Measurements from ENCODE around the gene CADPS2.

The CADPS2 gene

GRCh38 chr7:122363144-122363543 lies 523.1 kb downstream of the CADPS2 start:
- TF ChIP-seq CTCF (IDR thresholded peaks at IDR 0.05; ENCODE audit: low read length, missing control alignments) = no peak
- H3K4me3 ChIP-seq (replicated peaks; ENCODE audit: low read depth, low read length) = no peak overlapping the region
- DNase-seq (ENCODE audit: low read depth) = no peak

- no peak for DNase-seq (ENCODE audit: low read depth)
- no peak for TF ChIP-seq CTCF (IDR thresholded peaks at IDR 0.05; ENCODE audit: low read length, missing control alignments)
- H3K4me3 ChIP-seq (replicated peaks; ENCODE audit: low read depth, low read length) = no peak overlapping the region
Measured at GRCh38 chr7:122362473-122362872, 523.8 kb downstream of the CADPS2 start.

- no peak for TF ChIP-seq CTCF (IDR thresholded peaks at IDR 0.05; ENCODE audit: low read length, missing control alignments)
- no peak overlapping the region for H3K4me3 ChIP-seq (replicated peaks; ENCODE audit: low read depth, low read length)
- DNase-seq (ENCODE audit: low read depth) = no peak
Measured at GRCh38 chr7:122354656-122355055, 531.6 kb downstream of the CADPS2 start.

- TF ChIP-seq CTCF (IDR thresholded peaks at IDR 0.05; ENCODE audit: low read length, missing control alignments) = no peak
- no peak for DNase-seq (ENCODE audit: low read depth)
- H3K4me3 ChIP-seq (replicated peaks; ENCODE audit: low read depth, low read length) = no peak overlapping the region
Measured at GRCh38 chr7:122352454-122352853, 533.8 kb downstream of the CADPS2 start.

GRCh38 chr7:122350701-122351100 lies 535.6 kb downstream of the CADPS2 start:
- no peak for TF ChIP-seq CTCF (IDR thresholded peaks at IDR 0.05; ENCODE audit: low read length, missing control alignments)
- H3K4me3 ChIP-seq (replicated peaks; ENCODE audit: low read depth, low read length) = no peak overlapping the region
- no peak for DNase-seq (ENCODE audit: low read depth)

DNA sequence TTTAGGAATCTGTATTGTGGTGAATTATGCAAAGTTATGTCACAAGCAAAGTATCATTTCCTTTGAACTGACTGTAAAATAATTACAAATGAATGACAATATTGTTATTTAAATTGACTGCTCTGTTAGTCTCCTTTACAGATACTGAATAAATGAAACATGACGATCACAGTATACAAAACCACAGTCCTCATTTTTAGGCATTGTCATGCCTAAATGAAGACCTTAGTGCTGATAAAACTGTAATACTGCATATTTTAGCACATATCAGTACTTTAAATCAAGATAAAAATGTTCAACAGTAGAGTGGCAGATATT lies 542.0 kb downstream of the CADPS2 start:
- no peak overlapping the region for H3K4me3 ChIP-seq (replicated peaks; ENCODE audit: low read depth, low read length)
- no peak for TF ChIP-seq CTCF (IDR thresholded peaks at IDR 0.05; ENCODE audit: low read length, missing control alignments)
- DNase-seq (ENCODE audit: low read depth) = no peak

- H3K4me3 ChIP-seq (replicated peaks; ENCODE audit: low read depth, low read length) = no peak overlapping the region
- no peak for DNase-seq (ENCODE audit: low read depth)
- TF ChIP-seq CTCF (IDR thresholded peaks at IDR 0.05; ENCODE audit: low read length, missing control alignments) = no peak
Measured at GRCh38 chr7:122343601-122344302, 542.5 kb downstream of the CADPS2 start.

All from fibroblast of pulmonary artery (primary cell).